SK-N-SH (cell line): Measurements from ENCODE around the gene GGACT. TPM values are rescaled to one million over a fixed set of nuclear protein-coding genes. Genes with fewer than 3 reads are reported as not detected.

Source experiments
- CTCF ChIA-PET: fragments of 300-600, 350-600 bp; formaldehyde crosslinking; extraction: SDS; loops from one replicate; lab custom pipeline; 2021; lab: Yijun Ruan, JAX
- POLR2A ChIA-PET: fragments of 350-600 bp; sonication (Branson Sonifier 250); formaldehyde crosslinking; extraction: SDS; loops from one replicate; lab custom pipeline; 2020; ENCODE audit warnings: antibody characterized with exemption, inconsistent platforms; lab: Yijun Ruan, JAX
- DNase-seq: peaks from one replicate; pipeline ENCODE4 v3.0.0; 2012
- H2AFZ ChIP-seq: fragments of 200-600 bp; sonication (generic); 2 replicates; pipeline ENCODE4 v1.8.1; 2016; ENCODE audit warnings: antibody characterized with exemption, mild to moderate bottlenecking, low read depth
- H3F3A ChIP-seq: fragments of 200-600 bp; sonication (generic); replicated peaks from 2 replicates; pipeline ENCODE3; 2016; ENCODE audit warnings: antibody characterized with exemption, mild to moderate bottlenecking; ENCODE audit not compliant: insufficient read depth
- H3K27ac ChIP-seq, 2 experiments: fragments of 200-500 bp in 1 of 2; fragments of 200-600 bp in 1 of 2; sonication (Bioruptor generic) in 1 of 2; sonication (generic), shearing (Covaris generic) in 1 of 2; 2 replicates each; pipeline versions ENCODE4 v1.5.1 to v1.6.1; 2014 to 2016; ENCODE audit warnings: low read depth in 2 of 2, inconsistent platforms in 1 of 2, low read length in 1 of 2, mild to moderate bottlenecking in 1 of 2, mixed read lengths in 1 of 2
- H3K27me3 ChIP-seq: fragments of 200-600 bp; sonication (generic), shearing (Covaris generic); 2 replicates; pipeline ENCODE4 v1.6.1; 2016; ENCODE audit warnings: mixed run types; ENCODE audit not compliant: insufficient read depth
- H3K36me3 ChIP-seq, 2 experiments: fragments of 200-500 bp in 1 of 2; fragments of 200-600 bp in 1 of 2; sonication (Bioruptor generic) in 1 of 2; sonication (generic) in 1 of 2; replicated peaks in 1 of 2; 2 replicates each; pipeline versions ENCODE3 to v1.5.1; 2014 to 2016; ENCODE audit warnings: low read length in 1 of 2, mild to moderate bottlenecking in 1 of 2; ENCODE audit not compliant: insufficient read depth in 2 of 2, control insufficient read depth in 1 of 2
- H3K4me1 ChIP-seq, 2 experiments: fragments of 200-500 bp in 1 of 2; fragments of 200-600 bp in 1 of 2; sonication (Bioruptor generic) in 1 of 2; sonication (generic), shearing (Covaris generic) in 1 of 2; 2 replicates each; pipeline versions ENCODE4 v1.5.1 to v1.6.1; 2014 to 2016; ENCODE audit warnings: low read depth in 1 of 2, low read length in 1 of 2, mixed run types in 1 of 2; ENCODE audit not compliant: insufficient read depth in 2 of 2, control insufficient read depth in 1 of 2
- H3K4me2 ChIP-seq: fragments of 200-600 bp; sonication (generic), shearing (Covaris generic); 2 replicates; pipeline ENCODE4 v1.6.1; 2017; ENCODE audit warnings: mixed run types
- H3K4me3 ChIP-seq, 2 experiments: fragments of 200-500 bp in 1 of 2; fragments of 200-600 bp in 1 of 2; sonication (Bioruptor generic) in 1 of 2; sonication (generic), shearing (Covaris generic) in 1 of 2; 2 replicates each; pipeline versions ENCODE4 v1.5.1 to v1.8.1; 2014 to 2016; ENCODE audit warnings: low read depth in 2 of 2, inconsistent platforms in 1 of 2, low read length in 1 of 2, mild to moderate bottlenecking in 1 of 2, mixed read lengths in 1 of 2, moderate library complexity in 1 of 2
- H3K79me2 ChIP-seq: fragments of 200-600 bp; sonication (generic); 2 replicates; pipeline ENCODE4 v1.8.1; 2017; ENCODE audit warnings: mild to moderate bottlenecking; ENCODE audit not compliant: insufficient read depth
- H3K9ac ChIP-seq: fragments of 200-600 bp; sonication (generic); 2 replicates; pipeline ENCODE4 v1.6.1; 2017; ENCODE audit warnings: mixed run types
- H3K9me2 ChIP-seq: fragments of 200-600 bp; sonication (generic); 2 replicates; pipeline ENCODE4 v1.6.1; 2017; ENCODE audit warnings: mixed run types
- H3K9me3 ChIP-seq: fragments of 200-600 bp; sonication (generic); 2 replicates; pipeline ENCODE4 v1.6.1; 2017; ENCODE audit warnings: mixed run types, mild to moderate bottlenecking, moderate library complexity
- H4K20me1 ChIP-seq: fragments of 200-600 bp; sonication (generic); 2 replicates; pipeline ENCODE4 v1.6.1; 2017; ENCODE audit warnings: mild to moderate bottlenecking, mixed run types; ENCODE audit not compliant: insufficient read depth
- CHD2 ChIP-seq: fragments of 150-350 bp; IDR thresholded peaks from 2 replicates; pipeline ENCODE4 v1.6.1; 2018; ENCODE audit warnings: low read length; ENCODE audit not compliant: partially characterized antibody
- CTCF ChIP-seq: fragments of 200-600 bp; sonication (generic); IDR thresholded peaks from 2 replicates; pipeline ENCODE4 v1.6.1; 2017; ENCODE audit warnings: antibody characterized with exemption, mild to moderate bottlenecking, moderate library complexity
- FOXM1 ChIP-seq: IDR thresholded peaks from 2 replicates; pipeline ENCODE4 v1.4.0; 2012; ENCODE audit warnings: low read depth, mild to moderate bottlenecking
- GABPA ChIP-seq: IDR thresholded peaks from 2 replicates; pipeline ENCODE4 v1.4.0; 2012; ENCODE audit warnings: low read depth, mild to moderate bottlenecking
- JUND ChIP-seq: IDR thresholded peaks from 2 replicates; pipeline ENCODE4 v1.4.0; 2012
- RAD21 ChIP-seq: IDR thresholded peaks from 2 replicates; pipeline ENCODE4 v1.6.1; 2012; ENCODE audit warnings: mild to moderate bottlenecking, low read length
- RFX5 ChIP-seq: IDR thresholded peaks from 2 replicates; pipeline ENCODE4 v1.6.1; 2012; ENCODE audit warnings: mild to moderate bottlenecking, improper control_type of control experiment, low read length
- SIN3A ChIP-seq: IDR thresholded peaks from 2 replicates; pipeline ENCODE4 v1.6.1; 2012; ENCODE audit warnings: low read depth, mild to moderate bottlenecking, low read length, moderate library complexity, borderline replicate concordance
- TEAD4 ChIP-seq: IDR thresholded peaks from 2 replicates; pipeline ENCODE4 v1.4.0; 2012; ENCODE audit warnings: mild to moderate bottlenecking, borderline replicate concordance; ENCODE audit not compliant: insufficient read depth
- USF2 ChIP-seq: fragments of 150-350 bp; IDR thresholded peaks from 2 replicates; pipeline ENCODE4 v1.6.1; 2017; ENCODE audit warnings: antibody characterized with exemption, low read length, low read depth, borderline replicate concordance
- YY1 ChIP-seq: IDR thresholded peaks from 2 replicates; pipeline ENCODE4 v1.4.0; 2012; ENCODE audit warnings: low read depth, mild to moderate bottlenecking
- WGBS: methylation state at CpG from one replicate; pipeline ENCODE4 v1.1.6; 2017; ENCODE audit warnings: low lambda C conversion rate; 5-methylcytosine and 5-hydroxymethylcytosine counted together
- polyA plus RNA-seq, 3 experiments: library from polyadenylated mRNA; depleted of rRNA; stranded (reverse); fragments of >200 nt; gene quantifications; 2 replicates each; pipeline ENCODE4 v1.2.3, GENCODE V29; 2012
- TF ChIP-seq, protein P1 (sequence below): IDR thresholded peaks from 2 replicates; pipeline ENCODE4 v1.4.0; 2012; ENCODE audit warnings: low read depth, borderline replicate concordance

GGACT gene
- polyA plus RNA-seq, 1 of the 3 experiments (the other 2 are of a cell fraction) = 7.1 TPM

GRCh38 chr13:100490692-100491091 lies 97.9 kb downstream of the GGACT start (continued):
- TF ChIP-seq CTCF (no peak), RAD21 (no peak)

- no peaks in the 10 kb centered on the region for H3K27me3 ChIP-seq
- ChIA-PET POLR2A (no interaction called here), CTCF (interaction anchor here (1.5 to 2.4 kb wide), 2 partner anchors 24 to 569 kb away, joined by 5 read pairs; no protein-coding TSS in a partner anchor)
- TF ChIP-seq FOXM1 = no peak
- no peak for TF ChIP-seq TEAD4
- no peak for TF ChIP-seq CTCF
- TF ChIP-seq YY1 = no peak
- TF ChIP-seq JUND = no peak
- TF ChIP-seq GABPA = no peak
- TF ChIP-seq, protein P1, sequence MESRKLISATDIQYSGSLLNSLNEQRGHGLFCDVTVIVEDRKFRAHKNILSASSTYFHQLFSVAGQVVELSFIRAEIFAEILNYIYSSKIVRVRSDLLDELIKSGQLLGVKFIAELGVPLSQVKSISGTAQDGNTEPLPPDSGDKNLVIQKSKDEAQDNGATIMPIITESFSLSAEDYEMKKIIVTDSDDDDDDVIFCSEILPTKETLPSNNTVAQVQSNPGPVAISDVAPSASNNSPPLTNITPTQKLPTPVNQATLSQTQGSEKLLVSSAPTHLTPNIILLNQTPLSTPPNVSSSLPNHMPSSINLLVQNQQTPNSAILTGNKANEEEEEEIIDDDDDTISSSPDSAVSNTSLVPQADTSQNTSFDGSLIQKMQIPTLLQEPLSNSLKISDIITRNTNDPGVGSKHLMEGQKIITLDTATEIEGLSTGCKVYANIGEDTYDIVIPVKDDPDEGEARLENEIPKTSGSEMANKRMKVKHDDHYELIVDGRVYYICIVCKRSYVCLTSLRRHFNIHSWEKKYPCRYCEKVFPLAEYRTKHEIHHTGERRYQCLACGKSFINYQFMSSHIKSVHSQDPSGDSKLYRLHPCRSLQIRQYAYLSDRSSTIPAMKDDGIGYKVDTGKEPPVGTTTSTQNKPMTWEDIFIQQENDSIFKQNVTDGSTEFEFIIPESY = no peak
- TF ChIP-seq SIN3A = no peak
- TF ChIP-seq RFX5 = no peak
- no peak for TF ChIP-seq CHD2
- no peak for TF ChIP-seq USF2
- no peaks in the 10 kb centered on the region for H3K9me2 ChIP-seq
- H3K79me2 ChIP-seq = no peaks in the 10 kb centered on the region
- no peak overlapping the region for H2AFZ ChIP-seq
- H3F3A ChIP-seq = no peaks in the 10 kb centered on the region
- no peaks in the 10 kb centered on the region for H3K9me3 ChIP-seq
- no peak overlapping the region for H3K4me3 ChIP-seq
- no peak for DNase-seq
- 83% methylated on average over 2 of the region's 2 CpGs for WGBS
- H3K36me3 ChIP-seq = no peaks in the 10 kb centered on the region
- no peaks in the 10 kb centered on the region for H3K4me1 ChIP-seq
- H3K27ac ChIP-seq = no peak overlapping the region
- no peak overlapping the region for H3K9ac ChIP-seq
- no peak overlapping the region for H3K4me2 ChIP-seq
- H4K20me1 ChIP-seq = no peaks in the 10 kb centered on the region
These were observed 103.3 kb downstream of the GGACT start for GRCh38 chr13:100485265-100485664.
